ENCODE data around the gene AMPD3. TPM values are rescaled to one million over a fixed set of nuclear protein-coding genes. Genes with fewer than 3 reads are reported as not detected.

AMPD3 gene
- total and polyA plus RNA-seq, 2 of the 13 experiments (the other 11 are each of a cell fraction or from before 2014, with no cell fraction given): 0.33 to 2.3 TPM

DNA sequence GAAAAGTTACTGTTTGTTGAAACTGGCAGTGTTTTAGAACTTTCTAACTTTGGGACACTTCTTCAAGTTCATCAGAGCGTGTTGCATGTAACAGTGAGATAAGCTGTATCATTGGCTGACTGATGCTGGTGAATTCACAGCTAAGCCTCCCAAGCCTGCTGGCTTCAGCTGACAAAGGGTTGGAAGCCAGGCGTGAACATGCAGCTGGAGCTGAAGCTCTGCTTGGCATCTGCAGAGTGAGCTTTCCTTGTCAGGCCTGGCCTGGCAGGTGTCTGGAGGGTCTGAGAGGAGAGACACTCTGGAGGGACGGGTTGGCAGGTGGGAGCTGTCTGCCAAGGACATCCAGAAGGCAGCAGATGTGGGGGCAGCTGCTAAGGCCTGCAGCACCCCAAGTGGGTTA, 1.5 kb downstream of the AMPD3 start:
- ChIA-PET POLR2A (no interaction called here), CTCF (ENCODE audit: low intra/inter-chr PET ratio, low total read pairs) (no interaction called here)
- DNase-seq (ENCODE audit: low spot score): no peak
- no peak overlapping the region for H3K4me3 ChIP-seq (replicated peaks in 1 of 3; ENCODE audit: insufficient read depth in 1 of 3, low read depth in 2 of 3, low read length in 3 of 3)
- intact Hi-C loops (cut with micrococcal nuclease; ENCODE audit: unreplicated experiment): no loop called here
- ATAC-seq: no peak
- no peaks in the 10 kb centered on the region for H3K36me3 ChIP-seq (replicated peaks in 1 of 2; ENCODE audit: control insufficient read depth in 1 of 2, insufficient read depth in 2 of 2, low read length in 2 of 2)
- no peaks in the 10 kb centered on the region for H4K20me1 ChIP-seq (ENCODE audit: insufficient read depth, low read length)
- no peak for FAIRE-seq
- peaks cover 21% of the 10 kb centered on the region for H3K4me1 ChIP-seq (ENCODE audit: insufficient read depth, low read length)
- in situ Hi-C loops (cut with HindIII; ENCODE audit: extremely low pct_ligation_motif_present, low pct_unique_long_range_greater_than_20kb): no loop called here
- TF ChIP-seq STAT5B (CRISPR knock-in tag; IDR thresholded peaks at IDR 0.05) (no peak), PRPF4 (IDR thresholded peaks at IDR 0.05; ENCODE audit: low read depth, low read length, poor library complexity, severe bottlenecking) (no peak), SIX1 (CRISPR knock-in tag; IDR thresholded peaks at IDR 0.05; ENCODE audit: borderline replicate concordance) (no peak), ZNF678 (CRISPR knock-in tag; IDR thresholded peaks at IDR 0.05) (no peak), XBP1 (CRISPR knock-in tag; IDR thresholded peaks at IDR 0.05) (no peak), TBL1XR1 (IDR thresholded peaks at IDR 0.05; ENCODE audit: borderline replicate concordance, low read length, partially characterized antibody) (no peak)
- TF ChIP-seq, protein P1, sequence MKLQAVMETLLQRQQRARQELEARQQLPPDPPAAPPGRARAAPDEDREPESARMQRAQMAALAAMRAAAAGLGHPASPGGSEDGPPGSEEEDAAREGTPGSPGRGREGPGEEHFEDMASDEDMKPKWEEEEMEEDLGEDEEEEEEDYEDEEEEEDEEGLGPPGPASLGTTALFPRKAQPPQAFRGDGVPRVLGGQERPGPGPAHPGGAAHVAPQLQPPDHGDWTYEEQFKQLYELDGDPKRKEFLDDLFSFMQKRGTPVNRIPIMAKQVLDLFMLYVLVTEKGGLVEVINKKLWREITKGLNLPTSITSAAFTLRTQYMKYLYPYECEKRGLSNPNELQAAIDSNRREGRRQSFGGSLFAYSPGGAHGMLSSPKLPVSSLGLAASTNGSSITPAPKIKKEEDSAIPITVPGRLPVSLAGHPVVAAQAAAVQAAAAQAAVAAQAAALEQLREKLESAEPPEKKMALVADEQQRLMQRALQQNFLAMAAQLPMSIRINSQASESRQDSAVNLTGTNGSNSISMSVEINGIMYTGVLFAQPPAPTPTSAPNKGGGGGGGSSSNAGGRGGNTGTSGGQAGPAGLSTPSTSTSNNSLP (IDR thresholded peaks at IDR 0.05; ENCODE audit: low read depth, low read length): no peak
- TF ChIP-seq, protein P2, sequence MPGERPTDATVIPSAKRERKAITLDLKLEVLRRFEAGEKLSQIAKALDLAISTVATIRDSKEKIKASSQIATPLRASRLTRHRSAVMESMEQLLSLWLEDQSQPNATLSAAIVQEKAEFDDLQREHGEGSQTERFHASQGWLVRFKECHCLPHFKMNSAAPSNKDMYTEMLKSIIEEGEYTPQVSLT (CRISPR knock-in tag; IDR thresholded peaks at IDR 0.05; ENCODE audit: borderline replicate concordance, low read depth): no peak
- TF ChIP-seq, protein P3, sequence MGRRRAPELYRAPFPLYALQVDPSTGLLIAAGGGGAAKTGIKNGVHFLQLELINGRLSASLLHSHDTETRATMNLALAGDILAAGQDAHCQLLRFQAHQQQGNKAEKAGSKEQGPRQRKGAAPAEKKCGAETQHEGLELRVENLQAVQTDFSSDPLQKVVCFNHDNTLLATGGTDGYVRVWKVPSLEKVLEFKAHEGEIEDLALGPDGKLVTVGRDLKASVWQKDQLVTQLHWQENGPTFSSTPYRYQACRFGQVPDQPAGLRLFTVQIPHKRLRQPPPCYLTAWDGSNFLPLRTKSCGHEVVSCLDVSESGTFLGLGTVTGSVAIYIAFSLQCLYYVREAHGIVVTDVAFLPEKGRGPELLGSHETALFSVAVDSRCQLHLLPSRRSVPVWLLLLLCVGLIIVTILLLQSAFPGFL (CRISPR knock-in tag; IDR thresholded peaks at IDR 0.05): no peak
- no TSS peak for BruUV-seq (replicated peaks)
- peak overlapping the region; percentile 73 for H3K4me2 ChIP-seq (ENCODE audit: low read depth, low read length)
- H3K9me3 ChIP-seq (ENCODE audit: low read length): no peaks in the 10 kb centered on the region
- H3K27me3 ChIP-seq (ENCODE audit: control insufficient read depth in 1 of 2, insufficient read depth in 2 of 2, low read length in 2 of 2): peaks cover 0 to 34% of the 10 kb centered on the region in 2 experiments; a peak in 2 of 5 replicates
- no peak overlapping the region for H3K9ac ChIP-seq (ENCODE audit: insufficient read depth, low read depth, low read length)
- H3K27ac ChIP-seq (ENCODE audit: extremely low read length, insufficient read depth, low read length): no peak overlapping the region
- H3K79me2 ChIP-seq (ENCODE audit: insufficient read depth, low read length): no peaks in the 10 kb centered on the region
- no peak overlapping the region for H2AFZ ChIP-seq (ENCODE audit: low read length)
- WGBS (ENCODE audit: low lambda C conversion rate): 52% methylated on average over 3 of the region's 3 CpGs

Data from HepG2 (cell line).